GM13976 (cell line): ENCODE data around the gene RCL1.
A peak's percentile ranks its signal among the peaks of the same experiment; 100 is the strongest.

Experiments used
- DNase-seq: peaks from one replicate; pipeline ENCODE4 v3.0.0; 2012; ENCODE audit warnings: low spot score
- CTCF ChIP-seq: IDR thresholded peaks from 2 replicates; pipeline ENCODE4 v1.5.1; 2012; ENCODE audit warnings: borderline replicate concordance, mild to moderate bottlenecking; ENCODE audit not compliant: insufficient read depth; ENCODE audit errors: extremely low read depth, missing control alignments, control extremely low read depth
- in situ Hi-C: fragments of 300-500 bp; cut with MboI; formaldehyde crosslinking; loops from one replicate; pipeline ENCODE4 v1.12.0; 2022; ENCODE audit warnings: low sequenced_read_pairs, mixed read lengths, inconsistent platforms; ENCODE audit not compliant: unreplicated experiment

RCL1 gene

DNA sequence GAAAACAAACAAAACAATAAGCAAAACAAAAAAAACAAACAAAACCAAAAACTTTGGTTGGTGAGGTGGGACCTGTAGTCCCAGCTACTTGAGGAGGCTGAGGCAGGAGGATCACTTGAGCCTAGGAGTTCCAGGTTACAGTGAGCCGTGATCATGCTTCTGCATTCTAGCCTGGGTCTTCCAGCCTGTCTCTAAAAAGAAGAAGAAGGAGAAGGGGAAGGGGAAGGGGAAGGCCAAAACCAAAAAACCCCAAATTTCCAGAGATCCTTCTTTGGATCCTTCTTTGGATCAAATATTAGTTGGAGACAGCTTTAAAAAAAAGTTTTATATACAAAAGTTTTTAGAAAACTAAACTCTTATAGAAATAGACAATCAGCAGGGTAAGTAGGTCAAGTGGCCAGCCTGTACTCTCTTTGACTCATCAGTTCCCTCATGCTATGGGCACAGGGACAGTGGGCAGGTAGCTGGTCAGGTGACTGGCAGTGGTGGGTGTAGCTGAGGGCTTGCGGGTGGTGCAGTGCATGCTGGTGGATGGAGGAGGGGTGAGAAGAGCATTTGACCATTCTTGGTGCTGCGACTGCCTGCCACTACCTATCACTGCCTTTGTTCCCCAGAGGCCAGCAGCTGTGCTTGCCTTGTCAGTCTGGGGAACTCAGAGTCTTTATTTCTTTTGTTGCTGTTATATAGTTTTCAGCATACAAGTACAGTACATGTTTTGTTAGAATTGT, 12.6 kb downstream of the RCL1 start:
- no peak for DNase-seq
- in situ Hi-C loops: no loop called here
- no peak for TF ChIP-seq CTCF

DNA sequence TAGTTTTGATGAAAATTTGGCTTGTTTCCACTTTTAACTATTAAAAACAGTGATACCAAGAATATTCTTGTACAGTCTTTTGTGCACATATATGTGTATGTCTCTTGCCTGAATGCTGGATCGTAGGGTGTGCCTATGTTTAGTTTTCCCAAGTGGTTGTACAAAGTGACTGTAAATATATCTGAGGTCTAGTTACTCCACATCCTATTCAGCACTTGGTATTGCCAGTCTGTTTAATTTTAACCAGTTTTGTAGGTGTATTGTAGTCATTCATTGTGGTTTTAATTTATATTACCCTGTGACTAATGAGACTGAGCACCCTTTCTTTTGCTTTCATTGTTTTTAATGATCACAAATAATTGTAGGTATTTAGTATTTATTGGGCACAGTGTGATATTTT, 17.8 kb downstream of the RCL1 start:
- in situ Hi-C loops: no loop called here
- no peak for DNase-seq
- TF ChIP-seq CTCF: no peak

DNA sequence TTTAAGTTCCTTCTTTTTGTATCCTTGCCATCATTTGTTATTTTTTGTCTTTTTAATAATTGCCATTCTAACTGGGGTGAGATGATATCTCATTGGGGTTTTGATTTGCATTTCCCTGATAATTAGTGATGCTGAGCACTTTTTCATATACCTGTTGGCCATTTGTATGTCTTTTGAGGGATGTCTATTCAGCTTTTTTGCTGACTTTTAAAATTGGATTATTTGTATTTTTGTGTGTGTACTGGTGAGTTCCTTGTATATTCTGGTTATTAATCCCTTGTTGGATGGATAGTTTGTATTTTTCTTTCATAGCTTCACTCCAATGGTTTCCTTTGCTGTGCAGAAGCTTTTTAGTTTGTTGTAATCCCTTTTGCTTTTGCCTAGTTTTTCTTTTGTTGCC, 19.1 kb downstream of the RCL1 start:
- no peak for DNase-seq
- in situ Hi-C loops: no loop called here
- TF ChIP-seq CTCF: no peak

- TF ChIP-seq CTCF: no peak
- DNase-seq: no peak
- in situ Hi-C loops: no loop called here
Observed at GRCh38 chr9:4812858-4813257, 20.1 kb downstream of the RCL1 start.

DNA sequence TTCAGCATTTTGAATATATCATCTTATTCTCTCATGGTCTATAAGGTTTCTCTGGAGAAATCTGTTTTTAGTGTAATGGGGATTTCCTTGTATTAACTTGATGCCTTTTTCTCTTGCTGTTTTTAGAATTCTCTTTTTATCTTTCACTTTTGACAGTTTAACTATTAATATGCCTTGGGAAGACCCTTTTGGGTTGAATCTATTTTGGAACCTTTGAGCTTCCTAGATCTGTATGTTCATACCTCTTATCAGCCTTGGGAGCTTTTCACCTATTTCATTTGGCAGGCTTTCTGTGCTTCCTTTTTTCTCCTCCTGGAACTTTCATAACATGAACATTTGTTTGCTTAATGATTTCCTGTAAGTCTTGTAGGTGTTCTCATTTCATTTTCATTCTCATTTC, 22.2 kb downstream of the RCL1 start:
- in situ Hi-C loops: no loop called here
- peak; percentile 52 for DNase-seq
- no peak for TF ChIP-seq CTCF

GRCh38 chr9:4815381-4815956, 22.7 kb downstream of the RCL1 start:
- in situ Hi-C loops: no loop called here
- DNase-seq: no peak
- no peak for TF ChIP-seq CTCF
